ENCODE data around the gene FAM78A. TPM values are rescaled to one million over a fixed set of nuclear protein-coding genes. Genes with fewer than 3 reads are reported as not detected.

FAM78A gene
- total and polyA plus RNA-seq, 2 of the 8 experiments (the other 6 are each of a cell fraction or from before 2014, with no cell fraction given) = 3.1 TPM

GRCh38 chr9:131237291-131237690 lies 39.0 kb downstream of the FAM78A start (continued):
- TF ChIP-seq, protein P1, sequence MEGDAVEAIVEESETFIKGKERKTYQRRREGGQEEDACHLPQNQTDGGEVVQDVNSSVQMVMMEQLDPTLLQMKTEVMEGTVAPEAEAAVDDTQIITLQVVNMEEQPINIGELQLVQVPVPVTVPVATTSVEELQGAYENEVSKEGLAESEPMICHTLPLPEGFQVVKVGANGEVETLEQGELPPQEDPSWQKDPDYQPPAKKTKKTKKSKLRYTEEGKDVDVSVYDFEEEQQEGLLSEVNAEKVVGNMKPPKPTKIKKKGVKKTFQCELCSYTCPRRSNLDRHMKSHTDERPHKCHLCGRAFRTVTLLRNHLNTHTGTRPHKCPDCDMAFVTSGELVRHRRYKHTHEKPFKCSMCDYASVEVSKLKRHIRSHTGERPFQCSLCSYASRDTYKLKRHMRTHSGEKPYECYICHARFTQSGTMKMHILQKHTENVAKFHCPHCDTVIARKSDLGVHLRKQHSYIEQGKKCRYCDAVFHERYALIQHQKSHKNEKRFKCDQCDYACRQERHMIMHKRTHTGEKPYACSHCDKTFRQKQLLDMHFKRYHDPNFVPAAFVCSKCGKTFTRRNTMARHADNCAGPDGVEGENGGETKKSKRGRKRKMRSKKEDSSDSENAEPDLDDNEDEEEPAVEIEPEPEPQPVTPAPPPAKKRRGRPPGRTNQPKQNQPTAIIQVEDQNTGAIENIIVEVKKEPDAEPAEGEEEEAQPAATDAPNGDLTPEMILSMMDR (IDR thresholded peaks at IDR 0.05; ENCODE audit: control extremely low read depth in 1 of 3, insufficient read depth in 1 of 3, low read depth in 1 of 3, low read length in 3 of 3) = no peak
- no peak for TF ChIP-seq EP300 (IDR thresholded peaks at IDR 0.05; ENCODE audit: borderline replicate concordance in 1 of 2, low read depth in 2 of 2, low read length in 2 of 2)
- no peak for TF ChIP-seq SAP30 (IDR thresholded peaks at IDR 0.05; ENCODE audit: insufficient read depth, insufficient replicate concordance, low read length)
- TF ChIP-seq SIN3A (conservative IDR thresholded peaks at IDR 0.05 in 1 of 2, IDR thresholded peaks at IDR 0.05 in 1 of 2; ENCODE audit: low read depth in 1 of 2, low read length in 2 of 2) = no peak

Measured in H1 (cell line).